ENCODE results near the gene ADAMTS3.

The ADAMTS3 gene

DNA sequence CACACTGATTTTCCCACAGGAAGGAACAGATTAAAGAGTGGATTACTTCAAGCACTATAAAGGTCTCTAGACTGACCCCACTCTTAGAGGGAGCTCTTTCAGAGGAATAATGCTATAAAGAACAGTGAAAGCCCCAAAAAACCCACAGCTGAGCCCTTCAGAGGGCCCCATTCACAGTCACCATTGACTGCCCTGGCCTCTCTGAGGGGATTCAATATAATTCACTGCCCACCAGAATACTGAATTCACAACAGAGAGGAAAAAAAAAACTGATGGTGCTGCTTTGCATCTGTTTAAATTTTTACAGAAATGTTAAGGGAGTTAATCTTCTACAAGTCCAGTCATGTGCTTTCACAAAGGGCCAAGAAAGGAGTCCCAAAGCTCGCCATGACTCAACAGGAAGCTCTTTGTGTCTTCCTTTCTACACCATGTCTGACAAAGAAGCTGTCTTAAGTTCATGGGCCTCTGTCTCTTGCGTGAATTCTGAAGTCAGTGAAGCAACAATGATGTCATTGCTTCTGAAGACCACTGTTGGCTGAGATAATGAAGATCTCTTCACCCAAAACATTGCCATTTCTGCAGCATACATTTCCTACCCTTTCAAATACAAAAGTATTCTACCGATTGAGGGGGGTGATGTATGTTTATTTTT, 174.9 kb downstream of the ADAMTS3 start:
- DNase-seq: no peak

DNA sequence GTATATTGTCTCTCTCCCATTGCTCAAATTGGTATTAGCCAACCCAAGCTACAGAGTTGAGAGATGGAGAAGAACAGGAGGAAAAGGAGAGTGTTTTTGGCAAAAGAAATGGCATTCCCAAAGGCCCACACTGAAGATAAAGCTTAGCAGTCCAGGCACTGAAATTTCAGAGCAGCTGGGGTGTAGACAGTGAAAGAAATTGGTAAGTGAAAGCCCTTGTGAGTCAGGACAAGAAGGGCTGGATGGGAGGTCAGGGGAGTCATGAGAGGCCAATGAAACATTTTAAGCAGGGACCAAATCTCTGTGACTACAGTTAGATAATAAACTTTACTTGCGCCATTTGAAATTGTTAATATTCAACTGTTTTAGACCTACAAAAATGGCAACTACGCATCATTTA, 177.7 kb downstream of the ADAMTS3 start:
- no peak for DNase-seq

DNA sequence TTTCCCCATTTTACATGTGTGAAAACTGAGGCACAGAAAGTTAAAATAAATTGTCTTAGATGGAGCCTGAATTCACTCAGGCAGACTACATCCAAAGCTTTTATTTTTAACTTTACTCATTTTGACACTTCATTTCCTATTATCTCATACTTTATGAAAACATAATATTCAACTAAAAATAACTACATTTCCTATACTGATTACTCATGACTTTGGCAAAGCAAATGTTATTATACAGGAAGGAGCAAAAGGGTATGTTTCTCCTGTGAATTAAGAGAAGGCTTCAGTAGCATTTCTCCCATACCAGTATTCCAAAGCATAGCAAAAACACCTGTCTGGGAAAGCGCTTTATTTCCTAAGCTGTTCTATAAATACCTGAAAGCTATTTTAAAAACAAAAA, 178.6 kb downstream of the ADAMTS3 start:
- DNase-seq: no peak

DNA sequence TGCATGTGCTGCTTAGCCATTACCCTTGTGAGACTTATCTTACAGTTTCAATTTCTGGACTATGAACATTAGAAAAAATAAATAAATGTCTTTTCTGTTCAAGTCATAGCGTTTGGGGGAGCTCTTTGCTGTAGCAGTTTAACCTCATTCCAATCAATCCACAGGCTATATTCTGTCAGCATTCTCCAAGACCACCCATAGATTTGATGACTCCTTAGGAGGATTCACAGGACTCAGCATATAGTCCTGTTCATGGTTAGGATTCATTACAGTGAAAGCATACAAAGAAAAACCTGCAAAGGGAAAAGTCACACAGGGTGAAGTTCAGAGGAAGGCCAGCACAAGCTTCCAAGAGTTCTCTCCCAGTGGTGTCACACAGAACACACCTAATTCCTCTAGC, 180.5 kb downstream of the ADAMTS3 start:
- no peak for DNase-seq

DNA sequence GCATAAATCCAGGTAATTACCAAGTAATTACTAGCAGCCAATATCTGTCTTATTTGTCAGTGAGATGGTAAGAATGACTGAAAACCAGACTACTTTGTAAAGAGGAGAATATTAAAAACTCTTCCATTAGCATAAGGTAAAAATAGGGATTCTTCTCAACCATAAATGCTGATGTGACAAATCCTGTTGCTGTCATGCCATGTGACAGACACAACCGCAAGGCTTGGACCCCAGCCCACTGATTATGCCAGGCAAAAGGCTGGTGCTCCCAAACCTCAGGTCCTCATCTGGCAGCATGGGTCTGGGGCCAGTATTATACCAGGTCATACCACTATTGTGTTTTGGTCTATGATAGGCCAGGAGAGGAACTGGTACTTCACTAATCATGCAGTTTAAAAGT, 181.1 kb downstream of the ADAMTS3 start:
- no peak for DNase-seq

DNA sequence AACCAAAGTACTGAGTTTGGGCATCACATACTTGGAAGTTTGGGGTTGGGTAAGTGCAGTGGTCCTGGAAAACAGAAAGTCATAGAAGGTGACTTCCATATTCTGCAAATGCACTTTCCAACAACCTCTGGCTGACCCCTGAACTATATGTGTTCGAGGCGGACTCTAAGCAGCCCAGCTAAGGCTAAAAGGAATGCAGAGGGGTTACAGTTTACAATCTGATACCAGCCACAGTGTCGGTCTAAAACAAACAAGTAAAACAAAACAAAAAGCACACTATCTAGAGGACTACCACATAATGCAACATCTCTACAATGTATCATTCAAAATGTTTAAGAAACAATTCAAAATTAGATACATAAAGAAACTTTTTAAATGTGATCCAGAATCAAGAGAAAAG, 185.6 kb downstream of the ADAMTS3 start:
- no peak for DNase-seq

DNA sequence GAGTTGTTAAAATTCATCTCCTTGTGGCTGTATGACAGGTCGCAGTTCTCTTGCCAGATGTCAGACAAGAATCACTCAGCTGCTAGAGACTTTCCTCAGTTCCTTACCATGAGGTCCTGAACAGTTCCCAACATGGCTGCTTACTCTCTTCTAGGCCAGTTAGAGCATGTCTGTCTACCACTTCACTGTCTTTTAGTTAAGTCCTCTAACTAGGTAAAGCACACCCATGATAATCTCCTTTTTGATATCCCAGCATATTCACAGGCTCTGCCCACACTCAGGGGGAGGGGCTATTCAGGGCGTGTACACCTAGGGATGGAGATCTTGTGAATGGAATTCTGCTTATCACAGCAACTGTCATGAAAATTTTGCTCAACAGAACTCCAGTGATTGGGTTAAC, 190.1 kb downstream of the ADAMTS3 start:
- DNase-seq: no peak

DNA sequence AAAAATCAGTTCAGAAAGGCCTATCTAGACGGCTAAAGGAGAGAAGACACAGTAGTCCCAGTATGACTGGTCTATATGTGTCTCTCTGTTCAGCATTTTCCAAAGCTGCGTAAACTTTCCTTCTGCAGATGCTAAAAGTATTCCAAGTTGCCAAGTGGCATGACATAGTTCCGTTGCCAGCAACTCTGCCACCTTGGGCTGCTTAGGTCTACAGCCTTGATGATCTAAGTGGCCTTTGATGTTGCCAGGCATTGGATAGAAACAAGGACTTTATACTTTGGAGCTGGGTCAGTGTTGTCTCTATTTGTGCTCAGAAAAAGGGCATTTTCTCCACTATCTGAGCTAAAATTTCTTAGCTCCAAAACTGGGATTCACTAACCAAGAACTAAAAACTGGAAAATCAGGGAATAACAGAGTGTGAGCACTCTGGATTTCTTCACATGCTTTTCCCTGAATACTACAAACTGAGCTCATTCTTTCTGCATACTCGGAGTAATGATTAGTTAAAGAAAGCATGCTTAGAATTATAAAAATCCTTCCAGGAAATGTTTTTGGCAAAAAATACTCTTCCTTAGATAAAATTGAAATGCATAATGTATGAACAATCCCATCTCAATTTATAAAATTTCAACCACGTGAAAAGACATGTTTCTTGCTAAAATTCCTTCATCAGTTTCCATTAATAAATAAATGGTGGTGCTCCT, 191.4 kb downstream of the ADAMTS3 start:
- no peak for DNase-seq

DNA sequence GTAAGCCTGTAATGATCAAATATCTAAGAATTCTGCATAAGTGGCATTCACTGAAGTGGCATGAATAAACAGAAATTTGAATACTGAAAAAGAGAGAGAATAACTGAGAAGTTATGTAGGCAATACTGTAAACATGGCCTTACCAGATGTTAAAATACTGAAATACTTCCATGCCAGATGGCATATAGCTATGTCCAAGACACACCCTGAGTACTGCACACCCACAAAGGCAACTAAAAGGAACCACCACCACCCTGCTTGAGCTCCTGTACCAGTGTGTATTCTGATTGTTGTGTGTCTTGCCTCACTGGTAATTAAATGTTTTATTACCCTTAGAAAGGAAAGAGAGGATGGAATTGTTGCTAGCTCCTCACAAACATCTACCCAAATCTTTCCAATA, 192.1 kb downstream of the ADAMTS3 start:
- no peak for DNase-seq

DNA sequence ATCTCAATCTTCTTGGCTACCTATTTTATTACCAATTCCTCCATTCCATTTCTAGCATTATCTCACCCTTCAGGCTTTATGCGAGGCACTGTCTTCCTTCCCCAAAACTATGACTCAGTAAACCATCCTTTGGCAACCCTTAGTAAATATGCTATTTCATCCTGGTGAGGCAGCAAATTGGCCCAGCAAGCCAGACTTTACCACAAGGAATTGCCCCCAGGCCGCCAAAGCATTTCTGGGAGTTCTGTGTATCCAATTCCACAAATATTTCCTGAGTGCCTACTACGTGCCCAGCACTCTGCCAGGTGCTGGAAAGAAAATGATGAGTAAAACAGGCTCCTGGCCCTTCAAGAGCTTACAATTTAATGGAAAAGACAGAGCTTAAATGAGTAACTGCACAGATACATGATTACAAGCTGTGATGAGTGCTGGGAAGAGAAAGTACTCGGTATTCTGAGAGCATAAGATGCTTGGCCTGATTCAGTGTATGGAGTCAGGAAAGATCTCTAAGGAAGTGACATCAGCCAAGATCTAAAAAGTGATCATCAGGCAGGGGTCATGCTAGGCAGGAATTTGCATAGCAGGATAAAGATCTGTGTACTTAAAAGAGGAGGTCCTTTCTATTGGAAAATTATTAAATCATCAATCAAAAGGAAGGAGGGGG, 193.8 kb downstream of the ADAMTS3 start:
- DNase-seq: no peak

DNA sequence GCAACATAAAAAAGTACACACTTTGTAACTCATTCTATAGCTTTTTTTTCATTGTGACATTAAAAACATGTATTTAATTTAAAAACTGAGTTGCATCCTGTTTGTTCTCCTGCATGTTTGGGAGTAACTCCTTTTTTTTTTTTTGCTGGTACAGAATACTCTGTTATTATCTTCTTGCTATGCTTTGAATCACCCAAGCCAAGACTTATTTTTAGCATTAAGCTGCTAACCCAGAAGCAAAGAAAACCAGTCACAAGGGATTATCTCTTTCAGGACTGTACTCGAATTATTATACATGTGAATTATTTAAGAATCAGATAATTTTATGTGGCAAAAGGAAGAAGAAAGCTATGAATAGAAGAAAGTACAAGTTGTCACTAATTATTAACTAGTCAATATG, 194.9 kb downstream of the ADAMTS3 start:
- no peak for DNase-seq

DNA sequence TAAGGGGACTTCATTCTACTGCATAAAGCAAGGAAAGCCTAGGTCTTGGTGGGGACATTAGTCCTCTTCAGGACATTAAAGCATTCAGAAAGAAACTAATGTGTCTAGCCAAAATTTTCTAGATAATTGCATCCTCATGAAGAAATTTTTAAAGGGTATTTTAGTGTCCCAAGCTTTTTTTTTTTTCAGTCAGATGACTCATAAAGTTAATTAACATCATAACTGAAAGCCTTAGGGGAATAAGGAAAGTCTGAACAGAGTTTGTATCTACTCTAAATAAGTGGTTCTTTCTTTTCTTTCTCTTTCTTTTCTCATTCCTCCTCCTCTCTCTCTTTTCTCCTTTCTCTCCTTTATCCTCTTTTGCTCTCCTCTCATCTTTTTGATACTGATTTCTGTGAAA, 202.4 kb downstream of the ADAMTS3 start:
- DNase-seq: no peak

DNA sequence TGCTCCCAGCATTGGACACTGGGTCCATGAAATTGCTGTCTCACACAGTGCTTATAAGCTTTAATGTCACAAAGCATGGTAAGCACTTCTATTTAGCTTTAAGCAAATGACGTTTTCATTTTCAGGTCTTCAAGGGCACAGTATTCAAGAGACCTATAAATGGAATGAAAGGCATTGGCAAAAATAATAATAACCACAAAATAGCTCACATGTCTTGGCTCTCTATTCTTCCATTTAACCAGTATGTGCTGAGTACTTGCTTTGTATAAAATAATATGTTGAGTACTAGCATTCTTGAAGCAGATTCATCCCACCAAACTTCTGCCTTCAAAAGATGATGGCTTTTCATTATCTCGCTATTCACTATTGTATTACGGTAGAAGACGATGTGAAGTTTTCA, 203.0 kb downstream of the ADAMTS3 start:
- DNase-seq: no peak

DNA sequence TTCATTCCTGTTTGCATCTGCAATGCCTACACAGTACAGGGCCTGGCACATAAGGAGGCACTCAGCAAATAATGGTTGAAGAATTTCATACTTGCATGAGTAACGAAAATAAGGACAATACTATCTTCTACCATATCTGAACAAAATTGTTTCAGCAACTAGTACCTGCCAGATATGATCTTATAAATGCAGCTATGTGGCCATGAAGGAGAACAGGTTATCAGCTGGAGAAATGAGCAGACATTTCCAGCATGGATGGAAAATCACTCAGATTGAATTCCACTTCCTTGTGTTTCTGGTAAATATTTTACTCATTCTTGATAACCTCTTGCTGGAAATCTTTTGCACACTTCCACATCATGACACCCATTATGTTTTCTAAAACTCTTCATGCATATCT, 204.0 kb downstream of the ADAMTS3 start:
- no peak for DNase-seq

DNA sequence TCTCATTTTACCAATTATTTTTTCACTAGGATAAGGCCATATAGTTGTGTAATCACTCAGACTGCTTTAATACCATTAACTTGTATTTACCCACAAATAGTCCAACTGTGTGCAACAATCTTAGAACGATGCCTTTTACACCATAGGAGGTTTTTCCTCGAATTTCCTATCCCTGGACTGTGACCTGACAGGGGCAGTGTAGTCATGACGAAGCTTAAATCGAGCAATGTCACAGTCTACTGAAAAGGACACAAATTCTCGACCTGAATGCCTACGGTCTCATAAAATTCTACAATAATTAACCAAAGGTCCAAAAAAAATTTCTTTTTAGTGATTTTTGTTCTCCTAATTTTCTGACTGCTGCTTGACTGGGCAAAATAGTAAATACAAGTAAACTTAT, 208.9 kb downstream of the ADAMTS3 start:
- DNase-seq: no peak

DNA sequence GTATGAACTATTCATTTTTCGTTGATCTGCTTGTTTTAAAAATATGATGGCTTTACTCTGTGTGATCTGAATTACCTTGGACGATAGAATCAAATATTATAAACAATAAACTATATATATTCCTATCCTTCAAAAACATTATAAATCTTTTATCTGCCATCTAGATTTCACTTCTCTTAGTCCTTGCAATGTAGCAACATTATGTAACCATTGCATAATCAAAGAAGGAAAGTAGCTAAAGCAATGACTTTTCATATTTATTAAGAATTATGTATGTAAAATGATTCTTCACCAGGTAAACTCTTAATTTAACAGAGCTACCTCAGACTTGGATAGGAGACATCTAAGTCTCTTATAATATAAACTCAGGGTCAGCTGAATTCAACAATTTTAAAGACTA, 210.5 kb downstream of the ADAMTS3 start:
- DNase-seq: no peak

DNA sequence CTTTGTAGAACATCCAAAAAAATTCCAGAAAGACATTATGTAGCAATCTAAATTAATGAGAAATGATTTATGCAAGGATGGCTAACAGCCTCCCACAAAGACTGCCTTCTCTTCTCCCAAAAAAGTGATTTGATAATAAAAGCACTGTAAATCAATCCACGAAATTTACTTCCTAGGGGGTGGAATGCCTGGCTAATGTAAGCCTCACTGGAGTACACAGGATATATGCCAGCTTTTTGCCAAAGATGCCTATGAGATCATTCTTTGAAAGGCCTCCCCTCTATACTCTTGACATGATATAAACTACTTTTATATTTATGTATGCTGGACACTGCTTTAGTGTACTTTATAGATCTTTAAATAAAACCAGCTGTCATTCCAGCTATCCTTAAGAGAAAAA, 211.1 kb downstream of the ADAMTS3 start:
- no peak for DNase-seq

DNA sequence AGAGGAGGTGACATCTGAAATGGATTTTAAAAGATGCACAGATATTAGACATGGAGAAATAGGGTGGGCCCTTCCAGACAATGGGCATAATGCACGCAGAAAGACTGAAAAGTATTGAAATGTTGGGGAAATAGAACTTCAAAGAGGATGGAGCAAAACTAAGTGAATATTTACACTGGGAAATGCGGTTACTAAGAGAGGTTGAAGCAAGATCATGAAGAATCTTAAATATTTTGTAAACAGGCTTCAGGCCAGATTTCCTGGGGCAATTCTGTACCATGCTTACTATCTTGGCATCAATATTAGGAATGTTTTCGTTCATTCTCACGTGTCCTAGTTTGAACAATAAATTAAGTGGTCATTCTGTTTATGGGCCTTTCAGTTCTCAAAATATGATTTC, 216.3 kb downstream of the ADAMTS3 start:
- no peak for DNase-seq

DNA sequence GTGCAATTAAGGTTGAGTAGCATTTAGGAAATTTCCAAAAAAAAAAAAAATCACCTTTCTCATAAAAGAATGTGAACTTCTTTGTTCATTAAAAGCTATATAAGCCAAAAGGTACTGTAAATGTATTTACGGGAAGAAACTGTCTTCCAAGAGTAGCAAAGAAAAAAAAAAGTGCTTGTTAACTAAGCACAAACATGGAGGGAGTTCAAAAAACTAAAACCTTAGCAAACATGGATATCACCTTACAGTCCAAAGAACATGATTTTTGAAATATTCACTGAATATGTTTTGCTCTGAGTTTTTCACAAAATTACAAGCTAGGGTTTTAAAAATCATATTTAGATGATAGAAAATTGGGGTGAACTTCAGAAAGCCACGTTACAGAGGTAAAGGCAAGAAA, 217.5 kb downstream of the ADAMTS3 start:
- DNase-seq: no peak

DNA sequence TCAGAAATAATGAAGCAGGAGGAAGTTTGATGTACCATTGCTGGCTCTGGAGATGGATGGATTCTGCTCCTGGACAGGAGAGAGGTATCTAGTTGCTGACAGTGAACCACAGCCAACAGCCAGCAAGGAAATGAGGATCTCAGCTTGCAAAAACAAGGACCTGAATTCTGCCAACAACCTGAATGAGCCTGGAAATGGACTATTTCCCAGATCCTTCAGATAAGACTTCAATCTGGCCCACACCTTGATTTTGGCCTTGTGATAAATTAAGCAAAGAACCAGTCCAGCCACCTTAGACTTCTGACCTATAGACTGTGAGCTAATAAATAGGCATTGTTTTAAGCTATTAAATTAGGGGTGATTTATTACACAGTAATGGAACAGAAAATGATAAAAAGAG, 220.3 kb downstream of the ADAMTS3 start:
- DNase-seq: no peak

DNA sequence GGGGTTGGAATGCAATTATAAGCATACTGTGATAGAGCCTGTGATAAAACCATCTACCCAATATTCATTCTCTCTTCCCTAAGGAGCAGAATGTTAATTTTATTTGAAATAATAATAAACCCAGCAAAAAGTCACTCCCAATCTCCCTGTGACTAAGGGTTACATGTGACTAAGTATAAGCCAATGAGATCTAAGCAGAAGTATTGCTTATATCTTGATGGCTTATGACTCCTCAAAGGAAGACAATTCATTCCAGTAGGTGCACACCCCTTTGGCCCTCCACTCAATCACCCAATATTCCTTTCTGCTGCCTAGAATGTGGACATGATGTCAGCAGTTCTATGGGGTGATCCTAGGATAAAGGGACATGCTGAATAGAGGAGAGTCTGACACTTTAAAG, 224.6 kb downstream of the ADAMTS3 start:
- DNase-seq: no peak

DNA sequence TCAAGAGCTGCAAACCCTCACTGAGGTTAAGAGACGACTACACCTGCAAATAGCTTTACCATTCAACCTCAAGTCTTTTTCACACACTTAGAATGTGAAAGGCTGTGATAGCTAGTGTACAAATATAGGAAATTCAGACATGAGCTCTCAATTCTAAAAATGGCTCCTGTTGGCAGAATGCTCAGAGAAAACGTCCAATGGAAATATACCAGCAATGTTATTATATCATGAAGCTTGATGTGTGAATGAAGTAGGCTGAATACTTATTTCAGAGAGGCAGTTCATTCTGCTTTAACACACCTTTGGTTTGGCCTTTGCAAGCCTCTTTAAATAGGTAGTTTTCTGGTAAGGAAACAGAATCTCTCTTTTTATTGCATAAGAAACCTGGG, 227.6 kb downstream of the ADAMTS3 start:
- no peak for DNase-seq

DNA sequence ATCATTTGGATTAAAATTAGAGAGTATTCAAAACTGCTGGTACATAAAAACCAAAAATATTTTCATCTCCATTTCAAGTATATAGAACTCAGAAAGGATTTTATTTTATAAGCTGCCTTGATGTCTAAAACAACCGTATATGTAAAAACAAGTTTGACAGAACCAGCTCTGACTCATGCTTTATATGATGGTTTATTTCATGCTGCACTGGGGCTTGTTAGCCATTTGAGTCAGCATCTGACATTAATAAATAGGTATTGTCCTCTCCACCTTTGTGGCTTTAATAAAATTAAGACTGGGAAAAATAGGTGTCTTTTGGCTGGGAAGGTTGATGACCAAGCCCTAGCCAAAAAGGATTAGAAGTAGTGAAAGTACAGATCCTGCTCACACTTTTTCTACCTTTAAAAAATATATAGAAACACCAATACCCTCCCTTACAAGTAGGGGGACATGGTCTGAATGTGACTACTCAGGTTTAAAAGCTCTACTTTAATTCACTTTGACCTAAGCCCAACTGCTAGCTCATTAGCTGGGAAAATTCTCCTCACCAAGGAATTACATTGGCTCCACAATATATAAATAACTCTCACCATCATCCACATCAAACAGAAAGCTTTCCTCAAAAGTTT, 228.1 kb downstream of the ADAMTS3 start:
- no peak for DNase-seq

DNA sequence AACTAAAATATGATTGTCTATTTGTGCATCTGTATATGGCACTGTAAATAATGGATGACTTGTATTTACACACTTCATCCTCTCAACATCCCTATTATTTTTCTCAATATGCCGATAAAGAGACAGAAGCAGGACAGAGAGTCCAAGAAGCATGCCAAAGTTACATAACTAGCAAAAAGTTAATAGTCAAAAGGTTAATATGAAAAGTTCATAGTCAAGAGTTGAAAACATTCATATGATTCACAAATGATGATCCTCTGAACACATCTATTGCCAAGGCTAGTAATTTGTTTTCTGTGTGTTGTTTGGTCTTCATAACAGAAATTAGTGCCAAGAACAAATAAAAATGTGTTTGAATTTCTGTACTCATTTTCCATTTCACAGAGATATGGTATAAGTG, 231.0 kb downstream of the ADAMTS3 start:
- DNase-seq: no peak
